Breast epithelium (tissue), 4 donors: ENCODE data around the gene GRIA4. TPM values are rescaled to one million over a fixed set of nuclear protein-coding genes. Genes with fewer than 3 reads are reported as not detected.

Experiments
- DNase-seq, 2 donors: peaks; one replicate each; pipeline ENCODE4 v3.0.0-alpha.2; 2019; ENCODE audit warnings: low spot score in 2 of 2
- H3K27ac ChIP-seq, 2 donors: fragments of 200-600 bp; sonication (generic) in 1 of 2; one replicate each; pipeline ENCODE4 v1.5.1; 2016 to 2019; ENCODE audit warnings: mild to moderate bottlenecking in 1 of 2
- H3K27me3 ChIP-seq, 2 donors: fragments of 200-600 bp; sonication (generic) in 1 of 2; one replicate each; pipeline versions ENCODE4 v1.5.1 to v1.6.0; 2017 to 2019; ENCODE audit warnings: control low read depth in 1 of 2, mild to moderate bottlenecking in 1 of 2
- H3K36me3 ChIP-seq: fragments of 200-600 bp; one replicate; pipeline ENCODE4 v1.5.1; 2019
- H3K4me1 ChIP-seq, 2 donors: fragments of 200-600 bp; sonication (generic); one replicate each; pipeline ENCODE4 v1.5.1; 2016 to 2019; ENCODE audit warnings: control low read depth in 1 of 2
- H3K4me3 ChIP-seq, 3 donors: fragments of 200-600 bp; sonication (generic); 1 replicate in 2 of 3; 2 replicates in 1 of 3; pipeline ENCODE4 v1.5.1; 2016 to 2019; ENCODE audit warnings: mild to moderate bottlenecking in 3 of 3, moderate library complexity in 2 of 3
- H3K9me3 ChIP-seq, 2 donors: fragments of 200-600 bp; sonication (generic) in 1 of 2; one replicate each; pipeline ENCODE4 v1.5.1; 2016 to 2019; ENCODE audit warnings: control low read depth in 1 of 2
- POLR2A ChIP-seq: fragments of 450-650 bp; IDR thresholded peaks from one replicate; pipeline ENCODE4 v1.6.1; 2016; ENCODE audit warnings: antibody characterized with exemption, mild to moderate bottlenecking, moderate library complexity
- POLR2AphosphoS5 ChIP-seq, 3 donors: sonication (generic); formaldehyde crosslinking; IDR thresholded peaks; one replicate each; pipeline ENCODE4 v1.6.1; 2017; ENCODE audit warnings: antibody characterized with exemption in 3 of 3
- intact Hi-C: fragments of 100-400 bp; cut with DNase I; formaldehyde crosslinking; loops from one replicate; pipeline ENCODE4 v1.15.1; 2023; ENCODE audit warnings: low total_unique reads
- total RNA-seq, 3 donors: library from RNA; depleted of rRNA; stranded (reverse); fragments of >200 nt; gene quantifications; one replicate each; pipeline ENCODE4 v1.1.0, GENCODE V29; 2016
- TF ChIP-seq, protein P1 (sequence below), 3 donors: fragments of 450-650 bp; IDR thresholded peaks; one replicate each; pipeline ENCODE4 v1.5.1; 2016 to 2017; ENCODE audit warnings: antibody characterized with exemption in 3 of 3, mild to moderate bottlenecking in 3 of 3, moderate library complexity in 3 of 3

The GRIA4 gene
- total RNA-seq, 3 donors from 2014 or later = 14.1 to 27.7 TPM; not detected in 1

DNA sequence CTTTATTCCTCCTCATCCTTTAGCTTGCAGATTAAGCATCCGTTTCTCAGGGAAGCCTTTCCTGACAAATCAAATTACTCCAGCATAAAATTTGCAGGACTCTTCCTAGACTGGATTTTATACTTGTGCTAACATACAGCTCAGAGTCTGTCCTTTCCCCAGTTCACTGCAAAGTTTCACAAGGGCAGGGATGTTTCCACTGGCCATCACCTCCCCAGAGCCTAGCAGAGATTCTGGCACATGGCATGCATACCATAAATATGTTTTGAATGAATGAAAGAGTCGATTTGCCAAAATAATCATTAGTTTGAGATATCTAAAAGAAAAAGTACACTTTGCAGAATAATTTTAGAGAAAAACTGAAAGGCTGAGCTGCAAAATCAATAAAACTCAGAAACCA is 401.6 kb downstream of the GRIA4 start:
- no peak overlapping the region for H3K4me3 ChIP-seq
- H3K4me1 ChIP-seq = no peaks in the 10 kb centered on the region
- intact Hi-C loops = no loop called here
- peaks cover 5% of the 10 kb centered on the region for H3K36me3 ChIP-seq
- no peaks in the 10 kb centered on the region for H3K9me3 ChIP-seq
- TF ChIP-seq POLR2AphosphoS5 (IDR thresholded peaks at IDR 0.05) (no peak), POLR2A (no peak)
- TF ChIP-seq, protein P1, sequence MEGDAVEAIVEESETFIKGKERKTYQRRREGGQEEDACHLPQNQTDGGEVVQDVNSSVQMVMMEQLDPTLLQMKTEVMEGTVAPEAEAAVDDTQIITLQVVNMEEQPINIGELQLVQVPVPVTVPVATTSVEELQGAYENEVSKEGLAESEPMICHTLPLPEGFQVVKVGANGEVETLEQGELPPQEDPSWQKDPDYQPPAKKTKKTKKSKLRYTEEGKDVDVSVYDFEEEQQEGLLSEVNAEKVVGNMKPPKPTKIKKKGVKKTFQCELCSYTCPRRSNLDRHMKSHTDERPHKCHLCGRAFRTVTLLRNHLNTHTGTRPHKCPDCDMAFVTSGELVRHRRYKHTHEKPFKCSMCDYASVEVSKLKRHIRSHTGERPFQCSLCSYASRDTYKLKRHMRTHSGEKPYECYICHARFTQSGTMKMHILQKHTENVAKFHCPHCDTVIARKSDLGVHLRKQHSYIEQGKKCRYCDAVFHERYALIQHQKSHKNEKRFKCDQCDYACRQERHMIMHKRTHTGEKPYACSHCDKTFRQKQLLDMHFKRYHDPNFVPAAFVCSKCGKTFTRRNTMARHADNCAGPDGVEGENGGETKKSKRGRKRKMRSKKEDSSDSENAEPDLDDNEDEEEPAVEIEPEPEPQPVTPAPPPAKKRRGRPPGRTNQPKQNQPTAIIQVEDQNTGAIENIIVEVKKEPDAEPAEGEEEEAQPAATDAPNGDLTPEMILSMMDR (IDR thresholded peaks at IDR 0.05) = no peak
- H3K27ac ChIP-seq = no peak overlapping the region
- H3K27me3 ChIP-seq = no peaks in the 10 kb centered on the region
- no peak for DNase-seq

DNA sequence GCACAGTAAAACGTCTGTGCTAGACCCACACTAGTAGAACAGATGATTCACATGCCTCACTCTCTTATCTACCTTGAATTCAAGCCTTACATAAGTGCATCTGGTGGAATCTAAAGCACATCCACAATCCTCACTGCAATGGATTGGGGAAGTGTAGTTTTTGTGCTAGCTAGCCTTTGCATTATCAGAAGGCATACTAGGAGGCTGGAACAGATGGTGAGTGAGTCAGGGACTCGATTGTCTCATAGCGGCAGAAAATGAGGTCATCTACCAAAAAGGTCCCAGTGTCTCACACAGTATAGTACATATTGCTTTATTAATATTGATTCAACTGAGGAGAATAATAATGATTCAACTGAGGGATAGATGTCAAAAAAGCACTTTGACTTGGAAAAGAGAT is 402.9 kb downstream of the GRIA4 start:
- TF ChIP-seq POLR2AphosphoS5 (IDR thresholded peaks at IDR 0.05) (no peak), POLR2A (no peak)
- TF ChIP-seq, protein P1 (IDR thresholded peaks at IDR 0.05) = no peak
- no peak overlapping the region for H3K27ac ChIP-seq
- H3K36me3 ChIP-seq = peaks cover 5% of the 10 kb centered on the region
- H3K9me3 ChIP-seq = no peaks in the 10 kb centered on the region
- H3K4me1 ChIP-seq = no peaks in the 10 kb centered on the region
- no peak overlapping the region for H3K4me3 ChIP-seq
- intact Hi-C loops = no loop called here
- no peak for DNase-seq
- H3K27me3 ChIP-seq = no peaks in the 10 kb centered on the region

DNA sequence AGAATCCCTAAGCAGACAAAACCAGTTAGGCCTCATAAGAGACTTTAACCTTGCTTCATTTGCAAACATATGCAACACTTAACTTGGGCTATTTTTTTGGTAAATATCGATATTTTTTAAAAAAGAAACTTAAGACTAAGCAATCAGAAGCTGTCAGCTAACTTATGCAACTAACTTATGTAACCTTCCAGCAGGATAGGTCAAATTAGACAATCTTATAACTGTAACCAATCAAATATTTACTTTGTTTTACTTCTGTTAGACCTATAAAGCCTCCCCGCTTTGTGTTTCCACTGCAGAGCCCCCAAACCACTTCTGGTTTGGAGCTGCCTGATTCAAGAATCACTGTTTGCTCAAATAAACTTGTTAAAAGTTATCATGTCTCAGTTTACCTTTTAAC is 404.2 kb downstream of the GRIA4 start:
- TF ChIP-seq, protein P1 (IDR thresholded peaks at IDR 0.05) = no peak
- TF ChIP-seq POLR2AphosphoS5 (IDR thresholded peaks at IDR 0.05) = no peak
- no peak for TF ChIP-seq POLR2A
- no peaks in the 10 kb centered on the region for H3K9me3 ChIP-seq
- intact Hi-C loops = no loop called here
- H3K4me3 ChIP-seq = no peak overlapping the region
- DNase-seq = no peak
- H3K27me3 ChIP-seq = no peaks in the 10 kb centered on the region
- H3K4me1 ChIP-seq = no peaks in the 10 kb centered on the region
- no peak overlapping the region for H3K27ac ChIP-seq
- H3K36me3 ChIP-seq = peaks cover 5% of the 10 kb centered on the region

DNA sequence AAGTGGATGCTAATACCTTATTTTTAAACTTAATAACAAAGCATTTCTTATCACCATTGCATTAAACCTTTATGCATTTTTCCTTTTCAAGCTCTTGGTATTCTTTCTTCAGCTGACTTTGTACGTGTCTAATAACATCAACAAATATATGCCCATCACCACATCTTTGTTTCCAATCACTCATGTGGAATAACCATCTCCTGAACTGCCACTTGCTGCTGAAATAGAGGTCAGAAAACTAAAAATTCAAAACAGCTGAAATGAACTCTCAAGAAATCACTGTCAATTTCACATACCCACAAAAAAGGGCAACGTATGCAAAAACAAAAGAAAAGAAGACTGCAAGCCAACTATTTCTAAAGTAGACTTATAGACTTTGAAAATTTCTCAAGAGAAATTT is 404.7 kb downstream of the GRIA4 start:
- intact Hi-C loops = no loop called here
- Histone ChIP-seq H3K27ac (no peak overlapping the region), H3K9me3 (no peaks in the 10 kb centered on the region), H3K27me3 (no peaks in the 10 kb centered on the region), H3K36me3 (peaks cover 3% of the 10 kb centered on the region), H3K4me1 (no peaks in the 10 kb centered on the region), H3K4me3 (no peak overlapping the region)
- no peak for TF ChIP-seq POLR2A
- TF ChIP-seq POLR2AphosphoS5 (IDR thresholded peaks at IDR 0.05) = no peak
- TF ChIP-seq, protein P1 (IDR thresholded peaks at IDR 0.05) = no peak
- no peak for DNase-seq

DNA sequence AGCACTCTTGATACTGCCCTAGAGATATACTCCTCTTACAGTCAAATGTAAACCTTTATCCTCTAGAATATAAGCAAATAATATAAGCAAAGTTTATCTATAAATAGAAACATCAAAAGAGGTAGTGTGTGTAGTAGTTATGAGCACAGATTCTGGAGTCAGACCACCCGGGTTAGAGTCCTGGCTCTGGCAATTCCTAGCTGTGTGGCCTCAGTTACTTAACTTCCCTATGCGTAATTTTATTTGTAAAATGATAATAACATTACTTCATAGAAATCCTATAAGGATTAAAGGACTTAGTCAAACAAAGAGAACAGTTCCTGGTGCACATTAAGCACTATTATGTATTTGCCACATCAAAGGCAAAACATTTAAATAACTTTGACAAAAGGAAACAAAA is 405.2 kb downstream of the GRIA4 start:
- Histone ChIP-seq H3K36me3 (no peaks in the 10 kb centered on the region), H3K4me1 (no peaks in the 10 kb centered on the region), H3K27me3 (no peaks in the 10 kb centered on the region), H3K9me3 (no peaks in the 10 kb centered on the region), H3K27ac (no peak overlapping the region), H3K4me3 (no peak overlapping the region)
- TF ChIP-seq, protein P1 (IDR thresholded peaks at IDR 0.05) = no peak
- TF ChIP-seq POLR2A = no peak
- TF ChIP-seq POLR2AphosphoS5 (IDR thresholded peaks at IDR 0.05) = no peak
- intact Hi-C loops = no loop called here
- no peak for DNase-seq
